ENCODE results near the gene GYG2. TPM values are rescaled to one million over a fixed set of nuclear protein-coding genes. Genes with fewer than 3 reads are reported as not detected.

GYG2 gene
- polyA plus RNA-seq, 1 donor from 2014 or later, result 6.3 TPM

DNA sequence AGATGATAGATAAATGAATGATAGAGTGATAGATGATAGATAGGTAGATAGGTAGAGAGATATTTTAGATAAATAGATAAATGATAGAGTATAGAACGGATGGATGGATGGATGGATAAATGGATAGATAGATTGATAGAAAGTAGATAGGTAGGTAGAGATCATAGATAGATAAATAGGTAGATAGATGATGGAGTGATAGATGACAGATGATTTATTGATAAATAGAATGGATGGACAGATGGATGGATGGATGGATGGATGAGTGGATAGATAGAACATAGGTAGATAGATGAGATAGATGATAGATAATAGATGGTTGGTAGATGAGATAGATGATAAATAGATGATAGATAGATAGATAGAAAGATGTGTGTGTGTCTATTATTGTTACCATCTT is 50.9 kb downstream of the GYG2 start:
- H3K79me2 ChIP-seq (replicated peaks; ENCODE audit: insufficient read depth, low read length), result no peaks in the 10 kb centered on the region
- no peak overlapping the region for H3K4me2 ChIP-seq (ENCODE audit: low read length)
- no peak overlapping the region for H3K9ac ChIP-seq (ENCODE audit: low read length)
- no peak for TF ChIP-seq RAD21 (conservative IDR thresholded peaks at IDR 0.05)
- TF ChIP-seq, protein P1, sequence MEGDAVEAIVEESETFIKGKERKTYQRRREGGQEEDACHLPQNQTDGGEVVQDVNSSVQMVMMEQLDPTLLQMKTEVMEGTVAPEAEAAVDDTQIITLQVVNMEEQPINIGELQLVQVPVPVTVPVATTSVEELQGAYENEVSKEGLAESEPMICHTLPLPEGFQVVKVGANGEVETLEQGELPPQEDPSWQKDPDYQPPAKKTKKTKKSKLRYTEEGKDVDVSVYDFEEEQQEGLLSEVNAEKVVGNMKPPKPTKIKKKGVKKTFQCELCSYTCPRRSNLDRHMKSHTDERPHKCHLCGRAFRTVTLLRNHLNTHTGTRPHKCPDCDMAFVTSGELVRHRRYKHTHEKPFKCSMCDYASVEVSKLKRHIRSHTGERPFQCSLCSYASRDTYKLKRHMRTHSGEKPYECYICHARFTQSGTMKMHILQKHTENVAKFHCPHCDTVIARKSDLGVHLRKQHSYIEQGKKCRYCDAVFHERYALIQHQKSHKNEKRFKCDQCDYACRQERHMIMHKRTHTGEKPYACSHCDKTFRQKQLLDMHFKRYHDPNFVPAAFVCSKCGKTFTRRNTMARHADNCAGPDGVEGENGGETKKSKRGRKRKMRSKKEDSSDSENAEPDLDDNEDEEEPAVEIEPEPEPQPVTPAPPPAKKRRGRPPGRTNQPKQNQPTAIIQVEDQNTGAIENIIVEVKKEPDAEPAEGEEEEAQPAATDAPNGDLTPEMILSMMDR (IDR thresholded peaks at IDR 0.05; ENCODE audit: poor library complexity, severe bottlenecking), result no peak
- TF ChIP-seq MXI1 (conservative IDR thresholded peaks at IDR 0.05; ENCODE audit: poor library complexity, severe bottlenecking), result no peak
- no peak for TF ChIP-seq EP300 (conservative IDR thresholded peaks at IDR 0.05; ENCODE audit: poor library complexity, severe bottlenecking)
- TF ChIP-seq EZH2 (IDR thresholded peaks at IDR 0.05; ENCODE audit: borderline replicate concordance, insufficient read depth, low read length, poor library complexity, severe bottlenecking), result no peak
- TF ChIP-seq, protein P2, sequence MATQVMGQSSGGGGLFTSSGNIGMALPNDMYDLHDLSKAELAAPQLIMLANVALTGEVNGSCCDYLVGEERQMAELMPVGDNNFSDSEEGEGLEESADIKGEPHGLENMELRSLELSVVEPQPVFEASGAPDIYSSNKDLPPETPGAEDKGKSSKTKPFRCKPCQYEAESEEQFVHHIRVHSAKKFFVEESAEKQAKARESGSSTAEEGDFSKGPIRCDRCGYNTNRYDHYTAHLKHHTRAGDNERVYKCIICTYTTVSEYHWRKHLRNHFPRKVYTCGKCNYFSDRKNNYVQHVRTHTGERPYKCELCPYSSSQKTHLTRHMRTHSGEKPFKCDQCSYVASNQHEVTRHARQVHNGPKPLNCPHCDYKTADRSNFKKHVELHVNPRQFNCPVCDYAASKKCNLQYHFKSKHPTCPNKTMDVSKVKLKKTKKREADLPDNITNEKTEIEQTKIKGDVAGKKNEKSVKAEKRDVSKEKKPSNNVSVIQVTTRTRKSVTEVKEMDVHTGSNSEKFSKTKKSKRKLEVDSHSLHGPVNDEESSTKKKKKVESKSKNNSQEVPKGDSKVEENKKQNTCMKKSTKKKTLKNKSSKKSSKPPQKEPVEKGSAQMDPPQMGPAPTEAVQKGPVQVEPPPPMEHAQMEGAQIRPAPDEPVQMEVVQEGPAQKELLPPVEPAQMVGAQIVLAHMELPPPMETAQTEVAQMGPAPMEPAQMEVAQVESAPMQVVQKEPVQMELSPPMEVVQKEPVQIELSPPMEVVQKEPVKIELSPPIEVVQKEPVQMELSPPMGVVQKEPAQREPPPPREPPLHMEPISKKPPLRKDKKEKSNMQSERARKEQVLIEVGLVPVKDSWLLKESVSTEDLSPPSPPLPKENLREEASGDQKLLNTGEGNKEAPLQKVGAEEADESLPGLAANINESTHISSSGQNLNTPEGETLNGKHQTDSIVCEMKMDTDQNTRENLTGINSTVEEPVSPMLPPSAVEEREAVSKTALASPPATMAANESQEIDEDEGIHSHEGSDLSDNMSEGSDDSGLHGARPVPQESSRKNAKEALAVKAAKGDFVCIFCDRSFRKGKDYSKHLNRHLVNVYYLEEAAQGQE (IDR thresholded peaks at IDR 0.05; ENCODE audit: borderline replicate concordance), result no peak
- TF ChIP-seq TAF1 (IDR thresholded peaks at IDR 0.05; ENCODE audit: low read depth), result no peak
- TF ChIP-seq SMC3 (conservative IDR thresholded peaks at IDR 0.05; ENCODE audit: poor library complexity), result no peak
- no peak for TF ChIP-seq POLR2AphosphoS5 (IDR thresholded peaks at IDR 0.05)
- H3K9me3 ChIP-seq (ENCODE audit: low read length), result no peaks in the 10 kb centered on the region
- H3K27me3 ChIP-seq (ENCODE audit: insufficient read depth, low read depth, low read length), result no peaks in the 10 kb centered on the region
- H4K20me1 ChIP-seq (ENCODE audit: insufficient read depth), result no peaks in the 10 kb centered on the region
- no peak overlapping the region for H3K27ac ChIP-seq (ENCODE audit: low read length)
- H3K9me2 ChIP-seq (ENCODE audit: insufficient read depth, low read length), result no peaks in the 10 kb centered on the region
- H2AFZ ChIP-seq (ENCODE audit: low read depth, low read length), result no peak overlapping the region
- H3F3A ChIP-seq (ENCODE audit: insufficient read depth, low read length, poor library complexity, severe bottlenecking), result no peaks in the 10 kb centered on the region
- no peak overlapping the region for H3K4me3 ChIP-seq (ENCODE audit: low read length)
- no peaks in the 10 kb centered on the region for H3K36me3 ChIP-seq (ENCODE audit: insufficient read depth, low read length)

DNA sequence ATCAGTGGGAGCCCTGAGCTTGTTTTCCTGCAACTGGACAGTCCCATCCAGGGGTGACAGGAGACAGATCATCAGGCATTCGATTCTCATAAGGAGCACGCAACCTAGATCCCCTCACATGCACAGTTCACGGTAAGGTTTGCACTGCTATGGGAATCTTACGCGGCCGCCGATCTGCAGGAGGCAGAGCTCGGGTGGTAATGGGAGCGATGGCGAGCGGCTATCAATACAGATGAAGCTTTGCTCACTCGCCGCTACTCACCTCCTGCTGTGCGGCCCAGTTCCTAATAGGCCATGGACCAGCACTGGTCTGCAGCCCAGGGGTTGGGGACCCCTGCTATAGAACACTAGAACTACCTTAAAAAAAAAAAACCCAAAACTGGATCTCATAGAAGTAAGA is 55.0 kb downstream of the GYG2 start:
- no peaks in the 10 kb centered on the region for H3K36me3 ChIP-seq (ENCODE audit: insufficient read depth, low read length)
- no peak for TF ChIP-seq TAF1 (IDR thresholded peaks at IDR 0.05; ENCODE audit: low read depth)
- H3K9me2 ChIP-seq (ENCODE audit: insufficient read depth, low read length), result no peaks in the 10 kb centered on the region
- no peak overlapping the region for H3K4me3 ChIP-seq (ENCODE audit: low read length)
- no peaks in the 10 kb centered on the region for H3K27me3 ChIP-seq (ENCODE audit: insufficient read depth, low read depth, low read length)
- no peaks in the 10 kb centered on the region for H3F3A ChIP-seq (ENCODE audit: insufficient read depth, low read length, poor library complexity, severe bottlenecking)
- H3K27ac ChIP-seq (ENCODE audit: low read length), result no peak overlapping the region
- H2AFZ ChIP-seq (ENCODE audit: low read depth, low read length), result no peak overlapping the region
- H3K9ac ChIP-seq (ENCODE audit: low read length), result no peak overlapping the region
- no peaks in the 10 kb centered on the region for H3K9me3 ChIP-seq (ENCODE audit: low read length)
- no peak overlapping the region for H3K4me2 ChIP-seq (ENCODE audit: low read length)
- no peaks in the 10 kb centered on the region for H4K20me1 ChIP-seq (ENCODE audit: insufficient read depth)
- no peaks in the 10 kb centered on the region for H3K79me2 ChIP-seq (replicated peaks; ENCODE audit: insufficient read depth, low read length)

- Histone ChIP-seq H3F3A (ENCODE audit: insufficient read depth, low read length, poor library complexity, severe bottlenecking) (no peaks in the 10 kb centered on the region), H3K4me3 (ENCODE audit: low read length) (no peak overlapping the region), H3K36me3 (ENCODE audit: insufficient read depth, low read length) (no peaks in the 10 kb centered on the region), H4K20me1 (ENCODE audit: insufficient read depth) (no peaks in the 10 kb centered on the region), H3K27me3 (ENCODE audit: insufficient read depth, low read depth, low read length) (no peaks in the 10 kb centered on the region), H3K9ac (ENCODE audit: low read length) (no peak overlapping the region), H3K9me3 (ENCODE audit: low read length) (no peaks in the 10 kb centered on the region), H2AFZ (ENCODE audit: low read depth, low read length) (no peak overlapping the region), H3K79me2 (replicated peaks; ENCODE audit: insufficient read depth, low read length) (no peaks in the 10 kb centered on the region), H3K9me2 (ENCODE audit: insufficient read depth, low read length) (no peaks in the 10 kb centered on the region), H3K4me2 (ENCODE audit: low read length) (no peak overlapping the region), H3K27ac (ENCODE audit: low read length) (no peak overlapping the region)
- TF ChIP-seq EZH2 (IDR thresholded peaks at IDR 0.05; ENCODE audit: borderline replicate concordance, insufficient read depth, low read length, poor library complexity, severe bottlenecking), result no peak
- TF ChIP-seq, protein P1 (IDR thresholded peaks at IDR 0.05; ENCODE audit: poor library complexity, severe bottlenecking), result no peak
- TF ChIP-seq, protein P2 (IDR thresholded peaks at IDR 0.05; ENCODE audit: borderline replicate concordance), result no peak
Measured at GRCh38 chrX:2888309-2888708, 59.6 kb downstream of the GYG2 start.

Measured in neural cell (in vitro differentiated cells).